ENCODE data around the gene NEDD8.

DNA sequence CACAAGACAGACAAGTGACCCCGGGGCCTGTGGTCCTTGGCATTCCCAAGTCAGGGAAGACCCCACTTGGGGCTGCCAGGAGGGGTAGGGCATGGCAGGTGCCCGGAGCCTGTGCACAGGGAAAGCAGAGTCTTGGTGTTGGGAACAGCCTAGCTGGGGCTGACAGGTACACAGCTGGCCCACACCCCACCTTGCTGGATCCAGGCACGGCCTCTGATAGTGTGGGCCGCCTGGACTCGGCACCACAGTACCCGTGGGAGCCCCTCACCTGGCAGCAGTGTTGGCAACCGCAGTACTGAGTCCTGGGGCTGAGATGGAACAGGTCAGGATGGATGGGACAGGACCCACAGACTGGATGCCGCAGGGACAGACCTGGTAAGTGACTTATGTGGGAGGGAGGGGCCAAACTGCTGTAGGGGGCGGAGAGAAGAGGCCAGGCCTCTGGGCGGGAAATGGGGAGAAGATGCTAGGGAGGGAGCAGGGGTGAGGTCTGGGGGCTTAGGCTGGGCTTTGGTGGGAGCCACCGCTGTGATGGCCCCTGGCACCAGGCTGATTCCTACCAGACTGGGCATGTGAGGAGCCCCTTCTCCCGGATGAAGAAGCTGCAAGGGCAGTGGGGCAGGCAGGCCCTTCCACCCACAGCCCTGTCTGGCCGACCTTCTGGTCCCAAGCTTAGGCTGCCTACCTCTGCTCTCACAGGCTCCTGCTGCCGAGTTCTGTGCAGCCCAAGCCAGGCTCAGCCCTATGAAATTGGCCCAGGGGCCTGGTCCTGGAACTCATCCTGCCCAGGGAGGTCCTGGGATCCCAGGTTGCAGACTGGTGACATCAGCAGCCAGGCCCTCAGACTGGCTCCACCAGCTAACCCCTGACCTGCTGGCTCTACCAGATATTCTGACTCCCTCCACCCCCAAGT is 30.9 kb upstream of the NEDD8 start, which contains the start of gene TGM1:
- TF ChIP-seq TAF1 (IDR thresholded peaks at IDR 0.05; ENCODE audit: low read depth) = no peak
- TF ChIP-seq, protein P1, sequence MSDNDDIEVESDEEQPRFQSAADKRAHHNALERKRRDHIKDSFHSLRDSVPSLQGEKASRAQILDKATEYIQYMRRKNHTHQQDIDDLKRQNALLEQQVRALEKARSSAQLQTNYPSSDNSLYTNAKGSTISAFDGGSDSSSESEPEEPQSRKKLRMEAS (IDR thresholded peaks at IDR 0.05) = no peak

All from Ishikawa (cell line).